Measurements from ENCODE around the gene CHSY1.

Gene CHSY1

DNA sequence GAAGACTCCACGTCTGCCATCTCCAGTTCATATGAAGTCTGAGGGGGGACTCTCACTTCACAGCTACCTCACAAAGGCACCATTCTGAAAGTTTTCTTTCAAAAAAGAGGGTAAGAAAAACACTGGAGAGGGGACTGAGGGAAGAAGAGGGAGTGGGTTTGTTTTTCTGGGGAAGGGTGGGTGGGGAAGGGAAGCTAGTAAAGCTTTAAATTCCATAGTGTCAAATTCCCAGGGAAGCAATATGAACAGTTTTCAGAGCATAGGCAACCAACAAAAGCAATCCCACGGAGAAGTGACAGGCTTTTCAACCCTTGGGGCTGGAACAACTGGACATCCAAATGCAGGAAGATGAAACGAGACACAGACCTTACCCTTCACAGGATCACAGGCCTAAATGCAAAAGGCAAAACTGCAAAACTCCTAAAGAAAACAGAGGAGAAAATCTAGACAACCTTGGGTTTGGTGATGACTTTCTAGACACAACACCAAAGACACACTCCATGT, 61.7 kb downstream of the CHSY1 start:
- DNase-seq (ENCODE audit: low read depth in 4 of 4, low spot score in 1 of 4): no peak

GRCh38 chr15:101189409-101190091, 62.3 kb downstream of the CHSY1 start:
- DNase-seq (ENCODE audit: low read depth in 4 of 4, low spot score in 1 of 4): no peak

GRCh38 chr15:101188637-101189408, 63.0 kb downstream of the CHSY1 start:
- DNase-seq (ENCODE audit: low read depth in 4 of 4, low spot score in 1 of 4): no peak

GRCh38 chr15:101187820-101188636, 63.8 kb downstream of the CHSY1 start:
- no peak for DNase-seq (ENCODE audit: low read depth in 4 of 4, low spot score in 1 of 4)

DNA sequence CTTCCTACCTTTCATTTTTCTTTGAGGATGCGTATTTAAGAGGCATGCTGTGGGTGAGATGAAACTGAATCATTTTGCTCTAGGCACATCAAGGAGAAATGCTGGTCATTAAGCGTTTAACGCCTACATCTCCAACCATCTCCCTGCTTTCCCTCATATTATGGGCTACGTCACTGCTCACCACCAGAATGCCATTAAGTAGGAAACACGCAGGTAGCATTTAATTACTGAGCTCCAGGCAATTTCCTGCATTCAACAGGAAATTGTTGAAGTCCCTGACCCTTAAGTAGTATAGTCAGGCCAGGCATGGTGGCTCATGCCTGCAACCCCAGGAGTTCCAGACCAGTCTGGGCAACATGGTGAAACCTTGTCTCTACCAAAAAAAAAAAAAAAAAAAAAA, 66.1 kb downstream of the CHSY1 start:
- DNase-seq (ENCODE audit: low read depth in 4 of 4, low spot score in 1 of 4): no peak

DNA sequence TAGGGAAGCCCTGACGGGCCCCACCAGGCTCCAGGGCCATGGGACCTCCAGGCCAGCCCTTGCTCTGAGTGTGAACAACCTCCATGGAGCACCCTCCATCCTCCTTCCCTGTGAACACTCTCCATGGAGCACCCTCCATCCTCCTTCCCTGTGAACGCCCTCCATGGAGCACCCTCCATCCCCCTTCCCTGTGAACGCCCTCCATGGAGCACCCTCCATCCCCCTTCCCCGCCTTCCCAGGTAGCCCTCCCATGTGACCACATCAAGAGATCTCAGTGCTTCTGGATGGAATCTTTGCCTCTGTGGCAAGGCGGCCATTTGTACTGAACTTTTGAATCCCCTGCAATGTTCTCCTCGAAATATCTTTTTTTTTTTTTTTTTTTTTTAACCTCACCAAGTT, 66.5 kb downstream of the CHSY1 start:
- DNase-seq (ENCODE audit: low read depth in 4 of 4, low spot score in 1 of 4): no peak

- DNase-seq (ENCODE audit: low read depth in 4 of 4, low spot score in 1 of 4): no peak
Measured at GRCh38 chr15:101184830-101185229, 67.0 kb downstream of the CHSY1 start.

DNA sequence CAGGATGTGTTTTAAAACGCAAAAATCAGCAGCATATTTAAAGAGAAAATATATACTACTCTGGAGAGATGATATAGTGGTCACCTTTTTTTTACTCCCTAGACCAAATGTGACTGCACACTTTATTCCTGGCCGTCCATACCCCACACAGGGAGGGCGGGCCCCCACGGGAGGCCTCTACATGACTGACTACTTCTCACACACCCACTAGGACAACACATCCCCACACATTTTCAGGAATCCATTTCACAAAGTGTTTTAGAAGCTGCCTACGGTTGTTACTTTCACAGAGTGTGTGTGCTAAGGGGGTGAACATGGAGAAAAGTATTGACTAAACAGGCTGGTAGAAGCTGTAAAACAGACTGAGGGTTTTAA, 67.9 kb downstream of the CHSY1 start:
- no peak for DNase-seq (ENCODE audit: low read depth in 4 of 4, low spot score in 1 of 4)

DNA sequence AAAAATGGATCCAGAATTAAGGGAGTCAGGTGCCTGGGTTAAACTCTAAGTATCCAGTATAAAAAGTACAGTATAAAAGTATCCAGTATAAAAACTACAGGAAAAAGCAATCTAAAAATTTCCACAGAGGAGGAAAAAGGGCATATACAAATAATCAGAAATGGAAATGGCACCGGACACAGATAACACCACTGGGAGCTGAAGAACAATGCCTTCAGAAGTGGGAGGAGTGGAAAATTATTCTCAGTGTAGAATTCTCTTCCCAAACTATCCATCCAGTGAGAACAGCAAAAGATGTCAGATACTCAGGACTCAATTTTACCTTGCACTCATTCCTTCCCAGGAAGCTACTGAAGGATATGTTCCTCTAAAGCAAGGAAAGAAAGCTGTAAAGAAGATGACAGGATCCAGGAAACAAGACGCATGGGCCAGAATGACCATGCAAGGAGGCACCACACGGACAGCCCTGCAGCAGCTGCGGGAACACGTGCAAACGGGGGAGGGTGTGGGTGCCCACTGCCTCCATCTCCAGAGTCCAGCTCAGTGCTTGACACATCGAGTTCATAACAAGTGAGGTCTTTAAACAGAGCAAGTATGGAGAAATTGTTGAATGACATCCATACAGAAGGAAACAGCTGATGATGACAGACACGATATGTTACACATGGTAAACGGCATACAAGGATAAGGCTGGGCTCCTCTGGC, 68.5 kb downstream of the CHSY1 start:
- no peak for DNase-seq (ENCODE audit: low read depth in 4 of 4, low spot score in 1 of 4)

- DNase-seq (ENCODE audit: low read depth in 4 of 4, low spot score in 1 of 4): no peak
Measured at GRCh38 chr15:101182215-101182614, 69.6 kb downstream of the CHSY1 start.

DNA sequence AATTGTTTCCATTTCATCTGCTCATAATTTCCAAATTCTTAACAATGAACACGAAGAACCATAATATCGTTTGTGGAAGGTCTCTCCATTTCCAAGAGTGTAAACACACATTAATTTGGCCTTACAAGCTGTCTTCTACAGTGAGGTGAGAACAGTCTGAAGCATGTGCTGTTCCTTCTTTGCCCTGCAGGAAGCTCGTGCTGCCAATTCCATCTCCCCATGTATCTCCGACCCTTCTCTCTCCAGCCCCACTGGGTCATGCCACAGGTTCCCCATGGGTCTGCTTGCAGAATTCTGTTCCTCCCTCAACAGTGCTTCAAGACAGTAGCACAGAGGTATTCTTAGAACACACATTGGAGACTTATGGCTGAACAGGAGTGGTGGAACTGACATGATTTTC, 70.5 kb downstream of the CHSY1 start:
- no peak for DNase-seq (ENCODE audit: low read depth in 4 of 4, low spot score in 1 of 4)

- no peak for DNase-seq (ENCODE audit: low read depth in 4 of 4, low spot score in 1 of 4)
Measured at GRCh38 chr15:101180620-101181307, 71.1 kb downstream of the CHSY1 start.

GRCh38 chr15:101179341-101180153, 72.3 kb downstream of the CHSY1 start:
- DNase-seq (ENCODE audit: low read depth in 4 of 4, low spot score in 1 of 4): no peak

- no peak for DNase-seq (ENCODE audit: low read depth in 4 of 4, low spot score in 1 of 4)
Measured at GRCh38 chr15:101178931-101179330, 72.9 kb downstream of the CHSY1 start.

DNA sequence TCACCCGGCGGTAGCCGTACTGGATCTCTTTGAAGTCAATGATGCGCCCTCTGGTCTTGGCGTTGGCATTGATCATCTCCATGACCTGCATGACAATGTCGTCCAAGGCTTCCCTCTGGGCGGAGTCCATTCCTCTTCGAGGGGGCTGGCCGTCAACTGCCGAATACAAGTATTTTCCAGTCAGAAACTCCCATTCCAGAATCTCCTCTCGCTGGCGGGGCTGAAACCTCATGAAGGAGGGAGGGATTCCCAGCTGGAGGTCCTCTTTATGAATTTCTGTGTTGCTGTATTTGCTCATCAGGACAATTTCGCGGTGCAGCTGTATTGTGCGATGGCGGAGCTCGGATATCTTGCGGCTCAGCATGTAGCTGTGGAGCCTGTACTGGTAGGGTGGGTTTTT, 73.4 kb downstream of the CHSY1 start:
- DNase-seq (ENCODE audit: low read depth in 4 of 4, low spot score in 1 of 4): no peak

DNA sequence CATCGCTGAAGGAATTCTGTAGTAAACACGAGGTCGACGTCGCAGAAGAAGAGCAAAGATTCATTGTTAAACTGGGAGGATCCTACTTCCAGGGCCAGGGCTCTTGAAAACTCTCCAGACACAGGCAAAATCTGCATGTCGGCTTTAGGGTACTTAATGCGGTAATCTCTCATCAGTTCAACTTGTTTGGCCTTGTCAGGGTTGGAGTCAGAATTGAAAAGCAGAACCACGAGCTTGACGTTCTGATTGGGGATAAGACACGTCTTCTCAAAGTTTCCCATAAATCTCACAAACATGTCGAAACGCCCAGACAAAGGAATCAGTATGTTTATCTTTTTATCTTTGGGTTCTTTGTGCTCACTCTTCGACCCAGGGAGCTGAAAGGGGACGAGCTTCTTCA, 74.0 kb downstream of the CHSY1 start:
- no peak for DNase-seq (ENCODE audit: low read depth in 4 of 4, low spot score in 1 of 4)

DNA sequence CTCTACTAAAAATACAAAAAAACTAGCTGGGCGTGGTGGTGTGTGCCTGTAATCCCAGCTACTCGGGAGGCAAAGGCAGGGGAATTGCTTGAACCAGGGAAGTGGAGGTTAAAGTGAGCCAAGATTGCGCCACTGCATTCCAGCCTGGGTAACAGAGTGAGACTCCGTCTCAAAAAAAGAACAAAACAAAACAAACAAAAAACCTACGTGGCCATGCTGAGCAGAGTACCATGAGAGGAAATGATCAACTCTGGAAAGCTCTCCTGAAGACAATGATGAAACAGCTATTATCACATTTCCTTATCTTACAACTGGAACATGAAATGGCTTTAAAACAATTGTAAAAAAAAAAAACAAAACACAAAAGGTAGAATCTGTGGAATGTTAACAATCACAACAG, 75.2 kb downstream of the CHSY1 start:
- DNase-seq (ENCODE audit: low read depth in 4 of 4, low spot score in 1 of 4): no peak

DNA sequence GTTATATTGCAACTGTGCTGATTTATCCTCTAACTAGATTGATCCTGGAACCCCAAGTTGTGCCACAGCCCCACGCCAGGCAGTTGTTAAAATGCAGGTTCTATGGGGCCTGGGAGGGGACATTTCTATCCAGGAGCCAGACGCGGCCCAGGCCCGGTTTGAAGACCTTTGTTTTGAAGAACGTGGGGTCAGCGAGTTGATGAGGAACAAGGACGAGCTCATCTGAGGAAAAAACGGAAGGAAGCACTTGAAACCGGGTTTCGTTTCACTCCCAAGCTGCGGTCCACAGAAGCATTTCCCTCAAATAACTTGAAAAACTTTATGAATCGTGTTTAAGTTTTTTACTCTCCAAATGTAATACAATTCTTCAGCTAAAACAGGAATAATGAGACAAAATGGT, 76.4 kb downstream of the CHSY1 start:
- no peak for DNase-seq (ENCODE audit: low read depth in 4 of 4, low spot score in 1 of 4)

- DNase-seq (ENCODE audit: low read depth in 4 of 4, low spot score in 1 of 4): no peak
Measured at GRCh38 chr15:101174152-101174920, 77.5 kb downstream of the CHSY1 start.
